Left ventricle myocardium inferior (tissue), 1 donor: ENCODE measurements around the gene NR1H2. TPM values are rescaled to one million over a fixed set of nuclear protein-coding genes. Genes with fewer than 3 reads are reported as not detected.

Source experiments
- DNase-seq: peaks from one replicate; pipeline ENCODE4 v3.0.0-alpha.2; 2020
- H3K27ac ChIP-seq: fragments of 200-600 bp; replicated peaks from 2 replicates; pipeline ENCODE4 v1.8.0; 2021
- H3K27me3 ChIP-seq: fragments of 200-600 bp; 2 replicates; pipeline ENCODE4 v1.8.0; 2021; ENCODE audit warnings: low read depth
- H3K36me3 ChIP-seq: fragments of 200-600 bp; 2 replicates; pipeline ENCODE4 v1.8.0; 2021
- H3K4me1 ChIP-seq: fragments of 200-600 bp; 2 replicates; pipeline ENCODE4 v1.8.0; 2021
- H3K4me3 ChIP-seq: fragments of 200-600 bp; 2 replicates; pipeline ENCODE4 v1.8.0; 2021; ENCODE audit warnings: mild to moderate bottlenecking, moderate library complexity
- H3K9me3 ChIP-seq: fragments of 200-600 bp; replicated peaks from 2 replicates; pipeline ENCODE4 v1.8.0; 2021
- intact Hi-C: fragments of 100-400 bp; cut with micrococcal nuclease; formaldehyde crosslinking; loops from one replicate; pipeline ENCODE4 v1.11.0; 2022
- total RNA-seq: library from RNA; stranded (reverse); fragmentation: NEBNext Ultra II Directional; extraction: Animal tissue kit (Norgen Biotek cat#: 25700); gene quantifications from one replicate; pipeline ENCODE4 v1.2.1, GENCODE V29; 2021
- TF ChIP-seq, protein P1 (sequence below): fragments of 200-600 bp; IDR thresholded peaks from 2 replicates; pipeline ENCODE4 v1.8.0; 2021; ENCODE audit warnings: antibody characterized with exemption, mild to moderate bottlenecking, borderline replicate concordance
- donor health status: DM: no; HTN: yes; CAD: no; lungs with severe emphysema.

NR1H2 gene
- total RNA-seq, 1 donor from 2014 or later, result 71.6 TPM

DNA sequence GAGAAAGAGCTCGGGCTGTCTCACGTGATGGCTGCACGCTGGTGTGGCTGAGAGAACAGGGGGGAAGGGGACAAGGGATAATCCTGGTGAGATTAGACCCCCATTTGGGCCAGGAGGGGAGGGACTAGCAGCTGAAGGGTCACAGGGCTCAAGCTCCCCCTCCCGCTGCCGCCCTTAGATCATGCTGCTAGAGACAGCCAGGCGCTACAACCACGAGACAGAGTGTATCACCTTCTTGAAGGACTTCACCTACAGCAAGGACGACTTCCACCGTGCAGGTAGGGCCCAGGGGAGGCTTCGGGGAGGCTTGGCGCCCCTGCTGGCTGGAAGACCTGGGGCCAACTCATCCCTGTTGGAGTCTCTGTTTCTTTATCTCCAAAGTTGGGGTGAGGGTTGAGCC, 3.3 kb downstream of the NR1H2 start:
- TF ChIP-seq, protein P1, sequence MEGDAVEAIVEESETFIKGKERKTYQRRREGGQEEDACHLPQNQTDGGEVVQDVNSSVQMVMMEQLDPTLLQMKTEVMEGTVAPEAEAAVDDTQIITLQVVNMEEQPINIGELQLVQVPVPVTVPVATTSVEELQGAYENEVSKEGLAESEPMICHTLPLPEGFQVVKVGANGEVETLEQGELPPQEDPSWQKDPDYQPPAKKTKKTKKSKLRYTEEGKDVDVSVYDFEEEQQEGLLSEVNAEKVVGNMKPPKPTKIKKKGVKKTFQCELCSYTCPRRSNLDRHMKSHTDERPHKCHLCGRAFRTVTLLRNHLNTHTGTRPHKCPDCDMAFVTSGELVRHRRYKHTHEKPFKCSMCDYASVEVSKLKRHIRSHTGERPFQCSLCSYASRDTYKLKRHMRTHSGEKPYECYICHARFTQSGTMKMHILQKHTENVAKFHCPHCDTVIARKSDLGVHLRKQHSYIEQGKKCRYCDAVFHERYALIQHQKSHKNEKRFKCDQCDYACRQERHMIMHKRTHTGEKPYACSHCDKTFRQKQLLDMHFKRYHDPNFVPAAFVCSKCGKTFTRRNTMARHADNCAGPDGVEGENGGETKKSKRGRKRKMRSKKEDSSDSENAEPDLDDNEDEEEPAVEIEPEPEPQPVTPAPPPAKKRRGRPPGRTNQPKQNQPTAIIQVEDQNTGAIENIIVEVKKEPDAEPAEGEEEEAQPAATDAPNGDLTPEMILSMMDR, result no peak
- Histone ChIP-seq H3K9me3 (no peaks in the 10 kb centered on the region), H3K4me1 (peaks cover 63% of the 10 kb centered on the region), H3K36me3 (peaks cover 53% of the 10 kb centered on the region), H3K27ac (no peak overlapping the region), H3K27me3 (no peaks in the 10 kb centered on the region), H3K4me3 (no peak overlapping the region)
- DNase-seq, result no peak
- intact Hi-C loops, result no loop called here

DNA sequence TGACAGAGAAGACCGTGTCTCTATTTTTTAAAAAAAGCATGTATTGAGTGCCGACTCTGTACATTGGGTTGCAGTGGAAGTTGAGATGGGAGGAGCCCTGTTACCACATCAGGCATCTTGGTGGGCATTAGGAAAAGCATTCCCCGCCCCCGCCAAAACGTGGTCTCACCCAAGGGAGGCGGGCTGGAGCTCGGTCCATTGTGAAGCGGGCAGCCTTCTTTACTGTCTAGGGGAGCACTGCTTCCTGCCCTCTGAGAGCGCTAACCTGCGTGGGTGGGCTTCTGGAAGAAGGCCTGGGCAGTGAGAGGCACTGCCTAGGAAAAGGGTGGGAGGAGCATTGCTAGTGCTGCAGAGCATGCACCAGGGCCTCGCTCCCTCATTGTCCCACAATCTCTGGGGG, 3.9 kb downstream of the NR1H2 start:
- H3K4me3 ChIP-seq, result no peak overlapping the region
- intact Hi-C loops, result no loop called here
- DNase-seq, result no peak
- H3K9me3 ChIP-seq, result no peaks in the 10 kb centered on the region
- no peaks in the 10 kb centered on the region for H3K27me3 ChIP-seq
- TF ChIP-seq, protein P1, result no peak
- H3K4me1 ChIP-seq, result peaks cover 63% of the 10 kb centered on the region
- H3K36me3 ChIP-seq, result peaks cover 53% of the 10 kb centered on the region
- peak overlapping the region; percentile 38 for H3K27ac ChIP-seq

DNA sequence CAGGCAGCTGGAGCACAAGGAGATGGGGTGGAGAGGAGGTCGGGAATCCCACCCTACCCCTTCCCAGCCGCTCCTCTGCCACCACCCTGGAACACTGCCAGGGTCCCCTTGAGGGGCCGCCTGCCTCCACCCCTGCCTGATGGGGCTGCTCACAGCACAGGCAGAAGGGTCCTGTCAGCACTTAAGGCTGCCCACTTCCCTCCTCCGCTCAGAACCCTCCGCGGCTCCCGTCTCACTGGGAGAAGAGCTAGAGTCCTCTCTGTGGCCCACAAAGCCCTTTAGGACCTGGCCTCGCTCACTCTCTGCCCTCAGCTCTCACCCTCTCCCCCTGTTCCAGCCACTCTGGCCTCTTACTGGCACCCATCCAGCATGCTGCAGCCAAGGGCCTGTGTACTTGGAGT, 4.5 kb downstream of the NR1H2 start:
- no peak for DNase-seq
- intact Hi-C loops, result no loop called here
- no peak overlapping the region for H3K4me3 ChIP-seq
- H3K9me3 ChIP-seq, result no peaks in the 10 kb centered on the region
- peaks cover 66% of the 10 kb centered on the region for H3K4me1 ChIP-seq
- TF ChIP-seq, protein P1, result no peak
- H3K36me3 ChIP-seq, result peaks cover 53% of the 10 kb centered on the region
- H3K27ac ChIP-seq, result peak overlapping the region; percentile 38
- H3K27me3 ChIP-seq, result no peaks in the 10 kb centered on the region

DNA sequence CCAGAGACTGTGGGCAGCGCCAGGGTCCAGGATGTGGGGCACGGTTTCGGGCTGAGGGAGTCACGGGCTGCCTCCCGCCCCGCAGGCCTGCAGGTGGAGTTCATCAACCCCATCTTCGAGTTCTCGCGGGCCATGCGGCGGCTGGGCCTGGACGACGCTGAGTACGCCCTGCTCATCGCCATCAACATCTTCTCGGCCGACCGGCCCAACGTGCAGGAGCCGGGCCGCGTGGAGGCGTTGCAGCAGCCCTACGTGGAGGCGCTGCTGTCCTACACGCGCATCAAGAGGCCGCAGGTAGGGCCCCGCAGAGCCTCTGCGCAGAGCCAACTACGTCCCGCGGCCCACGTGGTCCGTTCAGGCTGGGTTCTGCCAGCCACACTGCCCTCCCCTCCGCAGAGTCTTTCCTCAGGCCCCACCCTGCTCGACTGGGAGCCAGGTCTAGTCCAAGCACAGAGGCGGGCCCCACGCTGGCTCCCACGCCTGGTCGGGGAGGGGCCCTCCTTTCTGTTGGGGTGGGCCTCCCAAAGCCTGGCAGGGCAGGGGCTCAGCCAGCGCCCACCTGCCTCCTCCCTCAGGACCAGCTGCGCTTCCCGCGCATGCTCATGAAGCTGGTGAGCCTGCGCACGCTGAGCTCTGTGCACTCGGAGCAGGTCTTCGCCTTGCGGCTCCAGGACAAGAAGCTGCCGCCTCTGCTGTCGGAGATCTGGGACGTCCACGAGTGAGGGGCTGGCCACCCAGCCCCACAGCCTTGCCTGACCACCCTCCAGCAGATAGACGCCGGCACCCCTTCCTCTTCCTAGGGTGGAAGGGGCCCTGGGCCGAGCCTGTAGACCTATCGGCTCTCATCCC, 5.8 kb downstream of the NR1H2 start:
- Histone ChIP-seq H3K27ac (no peak overlapping the region), H3K27me3 (no peaks in the 10 kb centered on the region), H3K9me3 (no peaks in the 10 kb centered on the region), H3K4me1 (peaks cover 56% of the 10 kb centered on the region), H3K36me3 (peaks cover 55% of the 10 kb centered on the region), H3K4me3 (no peak overlapping the region)
- no peak for DNase-seq
- intact Hi-C loops, result no loop called here
- TF ChIP-seq, protein P1, result no peak

DNA sequence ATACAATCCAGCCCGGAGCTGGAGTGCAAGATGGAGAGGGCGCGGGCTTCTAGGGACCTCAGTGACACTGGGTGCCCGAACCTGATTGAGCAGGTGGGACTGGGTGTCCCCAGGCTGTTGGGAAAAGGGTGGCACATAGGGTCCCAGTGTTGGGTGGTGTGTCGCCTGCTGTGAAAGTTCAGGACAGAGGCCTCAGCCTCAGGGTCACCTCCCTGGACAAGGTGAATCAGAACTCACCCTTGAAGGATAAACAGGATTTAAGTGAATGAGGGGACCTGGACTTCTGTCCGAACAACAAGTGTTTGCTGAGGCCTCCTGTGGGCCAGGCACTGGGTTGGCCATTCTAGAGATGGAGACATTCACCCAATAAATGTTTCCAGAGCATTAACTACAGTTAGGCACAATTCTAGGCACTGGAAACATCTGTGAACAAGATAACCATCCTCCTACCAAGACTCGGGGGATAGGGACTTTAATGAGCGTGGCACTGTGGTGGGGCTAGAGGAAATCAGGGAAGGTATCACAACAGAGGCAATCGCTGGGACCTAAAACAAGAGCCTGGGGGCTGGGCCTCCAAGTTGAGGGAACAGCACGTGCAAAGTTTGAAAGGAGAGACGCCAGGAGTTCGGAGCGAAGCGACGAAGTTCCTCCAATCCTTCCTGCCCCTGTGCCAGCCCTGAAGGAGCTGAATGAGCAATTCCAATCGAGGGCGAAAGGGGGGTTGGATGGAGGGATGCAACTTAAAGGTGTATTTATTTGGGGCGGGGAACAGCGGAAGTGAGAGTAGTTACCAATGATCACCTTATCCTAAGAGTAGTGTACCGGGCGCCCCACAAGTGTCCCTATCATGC, 7.0 kb downstream of the NR1H2 start:
- Histone ChIP-seq H3K4me3 (peak overlapping the region; percentile 79), H3K36me3 (peaks cover 47% of the 10 kb centered on the region), H3K9me3 (no peaks in the 10 kb centered on the region), H3K27ac (peak overlapping the region; percentile 87), H3K4me1 (peaks cover 51% of the 10 kb centered on the region), H3K27me3 (no peaks in the 10 kb centered on the region)
- TF ChIP-seq, protein P1, result no peak
- intact Hi-C loops, result no loop called here
- no peak for DNase-seq
